Measurements from ENCODE around the gene IRF9.

IRF9 gene

GRCh38 chr14:24207625-24208024, 46.6 kb downstream of the IRF9 start:
- Histone ChIP-seq H3K27me3 (no peaks in the 10 kb centered on the region), H4K20me1 (no peaks in the 10 kb centered on the region), H3K36me3 (peaks cover 89% of the 10 kb centered on the region), H3K4me3 (no peak overlapping the region), H3K9ac (no peak overlapping the region), H3K27ac (no peak overlapping the region), H3K9me3 (peaks cover 11% of the 10 kb centered on the region), H3K4me1 (peaks cover 26% of the 10 kb centered on the region), H3K4me2 (peak overlapping the region; percentile 3; the same call in 1 of the 2 replicates)
- no peak for TF ChIP-seq Cebpa-rat (IDR thresholded peaks at IDR 0.05)

- Histone ChIP-seq H3K27ac (no peak overlapping the region), H3K9ac (no peak overlapping the region), H4K20me1 (no peaks in the 10 kb centered on the region), H3K27me3 (no peaks in the 10 kb centered on the region), H3K4me3 (no peak overlapping the region), H3K36me3 (peaks cover 53% of the 10 kb centered on the region), H3K4me2 (no peak overlapping the region), H3K4me1 (peaks cover 48% of the 10 kb centered on the region), H3K9me3 (no peaks in the 10 kb centered on the region)
- TF ChIP-seq Cebpa-rat (IDR thresholded peaks at IDR 0.05), result no peak
Measured at GRCh38 chr14:24211311-24211710, 50.2 kb downstream of the IRF9 start.

GRCh38 chr14:24212924-24213865, 52.1 kb downstream of the IRF9 start, which contains the start of gene CHMP4A:
Gene CHMP4A (minus strand): TSS chr14:24213488. CDS start chr14:24213439, 49 bp downstream.
- Histone ChIP-seq H4K20me1 (no peaks in the 10 kb centered on the region), H3K27me3 (no peaks in the 10 kb centered on the region), H3K27ac (peak within 1 kb of the TSS; percentile 94)

GRCh38 chr14:24213866-24214662, 53.0 kb downstream of the IRF9 start:
- H3K4me1 ChIP-seq, result peaks cover 42% of the 10 kb centered on the region
- no peaks in the 10 kb centered on the region for H4K20me1 ChIP-seq
- peak overlapping the region; percentile 94 for H3K9ac ChIP-seq
- H3K9me3 ChIP-seq, result no peaks in the 10 kb centered on the region
- H3K4me2 ChIP-seq, result peak overlapping the region; percentile 85
- H3K27me3 ChIP-seq, result no peaks in the 10 kb centered on the region
- no peak for TF ChIP-seq Cebpa-rat (IDR thresholded peaks at IDR 0.05)
- peak overlapping the region; percentile 83 for H3K4me3 ChIP-seq
- peaks cover 45% of the 10 kb centered on the region for H3K36me3 ChIP-seq
- H3K27ac ChIP-seq, result peak overlapping the region; percentile 94

More at GRCh38 chr14:24212924-24213865, 52.1 kb downstream of the IRF9 start, which contains the start of gene CHMP4A:
- Histone ChIP-seq H3K36me3 (peaks cover 47% of the 10 kb centered on the region), H3K4me1 (peaks cover 42% of the 10 kb centered on the region), H3K4me2 (peak within 1 kb of the TSS; percentile 85), H3K9ac (peak within 1 kb of the TSS; percentile 94), H3K4me3 (peak within 1 kb of the TSS; percentile 83), H3K9me3 (no peaks in the 10 kb centered on the region)
- peak; percentile 66; the same call in 1 of the 2 replicates for TF ChIP-seq Cebpa-rat (IDR thresholded peaks at IDR 0.05)

GRCh38 chr14:24215495-24216344, 54.7 kb downstream of the IRF9 start, which contains the start of gene MDP1:
Gene MDP1 (minus strand): TSS chr14:24216066. CDS start chr14:24215955, 111 bp downstream.
- peak within 1 kb of the TSS; percentile 77 for H3K27ac ChIP-seq
- peak within 1 kb of the TSS; percentile 85 for H3K4me2 ChIP-seq
- peak within 1 kb of the TSS; percentile 77 for H3K4me3 ChIP-seq
- peak within 1 kb of the TSS; percentile 89 for H3K9ac ChIP-seq
- peak; percentile 94 for TF ChIP-seq Cebpa-rat (IDR thresholded peaks at IDR 0.05)
- peaks cover 28% of the 10 kb centered on the region for H3K36me3 ChIP-seq
- peaks cover 42% of the 10 kb centered on the region for H3K4me1 ChIP-seq
- peaks cover 13% of the 10 kb centered on the region; the same call in 1 of the 2 replicates for H4K20me1 ChIP-seq
- H3K9me3 ChIP-seq, result no peaks in the 10 kb centered on the region
- H3K27me3 ChIP-seq, result no peaks in the 10 kb centered on the region
